IMR-90 (cell line): Measurements from ENCODE around the gene SFTPD. TPM values are rescaled to one million over a fixed set of nuclear protein-coding genes. Genes with fewer than 3 reads are reported as not detected.

Experiments used
- ATAC-seq: fragments of 200-7000 bp; cut with Tn5 transposase; 2 replicates; pipeline ENCODE4 v1.9.1; 2020; ENCODE audit warnings: low read depth, mild to moderate bottlenecking, moderate library complexity
- BruUV-seq: library from RNA; stranded (reverse); fragments of 400-500 nt; replicated peaks from 2 replicates; lab custom pipeline; 2021; lab: Mats Ljungman, UMichigan
- CTCF ChIA-PET: fragments of 300-600 bp; formaldehyde crosslinking; extraction: SDS; loops from one replicate; lab custom pipeline; 2021; ENCODE audit warnings: antibody characterized with exemption; lab: Yijun Ruan, JAX
- POLR2A ChIA-PET: fragments of 300-600 bp; sonication (Branson Sonifier 250); formaldehyde crosslinking; loops from one replicate; lab custom pipeline; 2022; ENCODE audit warnings: antibody characterized with exemption; ENCODE audit not compliant: unreplicated experiment; lab: Charles Lee
- DNase-seq: peaks from one replicate; pipeline ENCODE4 v3.0.0; 2013
- H2AFZ ChIP-seq: replicated peaks from 2 replicates; pipeline ENCODE3; 2013; ENCODE audit warnings: low read length, mild to moderate bottlenecking; ENCODE audit not compliant: poor library complexity
- H2AK5ac ChIP-seq: 2 replicates; pipeline ENCODE4 v1.6.1; 2013; ENCODE audit warnings: low read depth, low read length, inconsistent platforms
- H2AK9ac ChIP-seq: replicated peaks from 2 replicates; pipeline ENCODE3; 2013; ENCODE audit warnings: mild to moderate bottlenecking, low read depth, low read length, moderate library complexity; ENCODE audit not compliant: poor library complexity
- H2BK120ac ChIP-seq: 2 replicates; pipeline ENCODE4 v1.6.1; 2013; ENCODE audit warnings: low read depth, low read length, inconsistent platforms
- H2BK15ac ChIP-seq: 3 replicates; pipeline ENCODE4 v1.6.1; 2013; ENCODE audit warnings: low read depth, low read length, inconsistent platforms
- H2BK20ac ChIP-seq: 2 replicates; pipeline ENCODE4 v1.6.1; 2013; ENCODE audit warnings: low read depth, mild to moderate bottlenecking, inconsistent platforms, low read length, moderate library complexity
- H2BK5ac ChIP-seq: 2 replicates; pipeline ENCODE4 v1.6.1; 2013; ENCODE audit warnings: mild to moderate bottlenecking, low read depth, low read length, inconsistent platforms; ENCODE audit not compliant: poor library complexity, severe bottlenecking
- H3K14ac ChIP-seq: replicated peaks from 2 replicates; pipeline ENCODE4 v1.6.1; 2013; ENCODE audit warnings: low read depth, low read length, inconsistent platforms
- H3K18ac ChIP-seq: 2 replicates; pipeline ENCODE4 v1.6.1; 2013; ENCODE audit warnings: low read depth, low read length, control low read depth
- H3K23ac ChIP-seq: 2 replicates; pipeline ENCODE4 v1.6.1; 2013; ENCODE audit warnings: low read depth, low read length, inconsistent platforms
- H3K27ac ChIP-seq: 2 replicates; pipeline ENCODE4 v1.5.1; 2013; ENCODE audit warnings: mild to moderate bottlenecking, control low read depth, low read length; ENCODE audit not compliant: insufficient read depth
- H3K27me3 ChIP-seq: 2 replicates; pipeline ENCODE4 v1.6.1; 2013; ENCODE audit warnings: low read length; ENCODE audit not compliant: control insufficient read depth, insufficient read depth
- H3K36me3 ChIP-seq: 2 replicates; pipeline ENCODE4 v1.6.1; 2013; ENCODE audit warnings: low read length, mixed read lengths; ENCODE audit not compliant: control insufficient read depth, insufficient read depth
- H3K4ac ChIP-seq: 2 replicates; pipeline ENCODE4 v1.6.1; 2013; ENCODE audit warnings: low read depth, low read length, inconsistent platforms
- H3K4me1 ChIP-seq: 2 replicates; pipeline ENCODE4 v1.6.1; 2013; ENCODE audit warnings: low read length, mixed read lengths; ENCODE audit not compliant: control insufficient read depth, insufficient read depth
- H3K4me2 ChIP-seq: 2 replicates; pipeline ENCODE4 v1.6.1; 2013; ENCODE audit warnings: low read depth, mild to moderate bottlenecking, control low read depth, low read length, moderate library complexity
- H3K4me3 ChIP-seq: 2 replicates; pipeline ENCODE4 v1.5.1; 2013; ENCODE audit warnings: low read depth, mild to moderate bottlenecking, control low read depth, low read length, moderate library complexity; ENCODE audit not compliant: insufficient read depth
- H3K56ac ChIP-seq: 2 replicates; pipeline ENCODE4 v1.6.1; 2013; ENCODE audit warnings: low read length, inconsistent platforms; ENCODE audit not compliant: insufficient read depth; ENCODE audit errors: extremely low read depth
- H3K79me1 ChIP-seq, 2 experiments: 2 replicates each; pipeline ENCODE4 v1.6.1; 2013; ENCODE audit warnings: low read length in 2 of 2, inconsistent platforms in 1 of 2, low read depth in 1 of 2
- H3K9ac ChIP-seq: 2 replicates; pipeline ENCODE4 v1.6.1; 2013; ENCODE audit warnings: low read depth, low read length, control low read depth
- H3K9me1 ChIP-seq: 2 replicates; pipeline ENCODE4 v1.6.1; 2013; ENCODE audit warnings: low read length, inconsistent platforms; ENCODE audit not compliant: insufficient read depth
- H3K9me3 ChIP-seq: 2 replicates; pipeline ENCODE4 v1.6.1; 2013; ENCODE audit warnings: low read length; ENCODE audit not compliant: control insufficient read depth, insufficient read depth
- H4K20me1 ChIP-seq: 2 replicates; pipeline ENCODE4 v1.6.1; 2013; ENCODE audit warnings: low read length, inconsistent platforms; ENCODE audit not compliant: insufficient read depth
- H4K5ac ChIP-seq: 2 replicates; pipeline ENCODE4 v1.6.1; 2013; ENCODE audit warnings: mild to moderate bottlenecking, low read depth, low read length, control low read depth
- H4K8ac ChIP-seq, 2 experiments: 2 replicates each; pipeline ENCODE4 v1.6.1; 2013; ENCODE audit warnings: low read depth in 2 of 2, low read length in 2 of 2, control low read depth in 1 of 2, inconsistent platforms in 1 of 2
- H4K91ac ChIP-seq: 2 replicates; pipeline ENCODE4 v1.6.1; 2013; ENCODE audit warnings: low read depth, low read length, inconsistent platforms; ENCODE audit not compliant: insufficient read depth
- BHLHE40 ChIP-seq: fragments of 150-350 bp; IDR thresholded peaks from 2 replicates; pipeline ENCODE4 v1.6.1; 2016; ENCODE audit warnings: mild to moderate bottlenecking, low read depth, low read length
- ELK1 ChIP-seq: fragments of 150-350 bp; IDR thresholded peaks from 2 replicates; pipeline ENCODE4 v1.6.1; 2016; ENCODE audit warnings: low read depth, mild to moderate bottlenecking, low read length, moderate library complexity, borderline replicate concordance
- MAZ ChIP-seq: IDR thresholded peaks from 2 replicates; pipeline ENCODE4 v1.6.1; 2012; ENCODE audit warnings: low read depth, mild to moderate bottlenecking, low read length, improper control_type of control experiment, moderate library complexity, borderline replicate concordance
- RAD21 ChIP-seq: IDR thresholded peaks from 2 replicates; pipeline ENCODE4 v1.6.1; 2012; ENCODE audit warnings: low read length, improper control_type of control experiment
- RFX5 ChIP-seq: IDR thresholded peaks from 2 replicates; pipeline ENCODE4 v1.8.0; 2012; ENCODE audit warnings: low read depth, mild to moderate bottlenecking, low read length, moderate library complexity
- USF2 ChIP-seq: fragments of 150-350 bp; IDR thresholded peaks from 2 replicates; pipeline ENCODE4 v1.6.1; 2017; ENCODE audit warnings: mild to moderate bottlenecking, antibody characterized with exemption, low read length, low read depth
- WGBS, 2 experiments: methylation state at CpG; one replicate each; pipeline versions ENCODE4 v1.1.5 to v1.1.7; 2013; ENCODE audit warnings: missing lambda C conversion rate in 2 of 2; ENCODE audit not compliant: insufficient read length in 1 of 2; ENCODE audit errors: extremely low coverage in 2 of 2; 5-methylcytosine and 5-hydroxymethylcytosine counted together
- dilution Hi-C: fragments of 300-500 bp; cut with HindIII; formaldehyde crosslinking; loops from one replicate; pipeline ENCODE4 v1.14.3; 2018; ENCODE audit warnings: low sequenced_read_pairs; ENCODE audit not compliant: unreplicated experiment
- in situ Hi-C: fragments of 300-500 bp; cut with MboI; formaldehyde crosslinking; loops from 3 replicates; pipeline ENCODE4 v1.14.3; 2019; ENCODE audit warnings: low sequenced_read_pairs, inconsistent platforms, mixed read lengths
- intact Hi-C: fragments of 100-400 bp; cut with micrococcal nuclease; formaldehyde crosslinking; loops from 2 replicates; pipeline ENCODE4 v1.10.0; 2022
- polyA plus RNA-seq, 3 experiments: library from polyadenylated mRNA; depleted of rRNA; stranded (reverse); fragments of >200 nt; gene quantifications; 2 replicates each; pipeline ENCODE4 v1.2.3, GENCODE V29; 2012; ENCODE audit warnings: low replicate concordance in 1 of 3
- total RNA-seq: library from RNA; depleted of rRNA; stranded (reverse); fragments of >200 nt; gene quantifications from 2 replicates; pipeline ENCODE4 v1.2.3, GENCODE V29; 2012

The SFTPD gene
- total and polyA plus RNA-seq, 2 of the 4 experiments (the other 2 are of a cell fraction): not detected

- Histone ChIP-seq H3K9ac (no peak overlapping the region), H3K4me2 (no peak overlapping the region), H3K36me3 (no peaks in the 10 kb centered on the region), H3K27me3 (peaks cover 21% of the 10 kb centered on the region), H2AK5ac (no peak overlapping the region), H3K79me1 (no peaks in the 10 kb centered on the region), H3K14ac (no peak overlapping the region), H2AFZ (no peak overlapping the region), H3K9me3 (no peaks in the 10 kb centered on the region), H2BK15ac (no peak overlapping the region), H4K91ac (no peak overlapping the region), H3K9me1 (no peaks in the 10 kb centered on the region), H2BK20ac (no peak overlapping the region), H3K18ac (no peak overlapping the region), H4K5ac (no peak overlapping the region), H3K4me1 (no peaks in the 10 kb centered on the region), H3K27ac (no peak overlapping the region), H3K4me3 (no peak overlapping the region), H4K8ac (no peak overlapping the region), H3K4ac (no peak overlapping the region), H3K56ac (no peak overlapping the region), H2BK5ac (no peak overlapping the region), H2AK9ac (no peak overlapping the region), H4K20me1 (no peaks in the 10 kb centered on the region), H2BK120ac (no peak overlapping the region), H3K23ac (no peak overlapping the region)
- dilution Hi-C loops: no loop called here
- no TSS peak for BruUV-seq
- TF ChIP-seq RAD21 (no peak), BHLHE40 (no peak), RFX5 (no peak), MAZ (no peak), ELK1 (no peak), USF2 (no peak)
- CTCF ChIA-PET: no interaction called here
- POLR2A ChIA-PET: interaction anchor here (0.6 kb wide), 1 partner anchor 175 kb away, joined by 5 read pairs; no protein-coding TSS in a partner anchor
- 93% methylated on average over 3 of the region's 10 CpGs; no CpG with 5 or more reads in 1 of the 2 experiments for WGBS, 2 experiments
- intact Hi-C loops: no loop called here
- in situ Hi-C loops: loop anchor here (10.0 kb wide), 1 partner anchor 327 kb away; no protein-coding TSS in a partner anchor
- DNase-seq: no peak
- no peak for ATAC-seq
These were observed 11.2 kb downstream of the SFTPD start for GRCh38 chr10:79937701-79938151.
